HEK293 (cell line): Measurements from ENCODE around the gene ZNF397.

Source experiments
- AEBP2 ChIP-seq: fragments of 450-650 bp; formaldehyde crosslinking; IDR thresholded peaks from 2 replicates; pipeline ENCODE4 v1.5.1; 2016; ENCODE audit warnings: missing biosample characterization, missing genetic modification characterization, borderline replicate concordance
- GLI2 ChIP-seq: fragments of 450-650 bp; formaldehyde crosslinking; IDR thresholded peaks from 2 replicates; pipeline ENCODE4; 2017; ENCODE audit warnings: missing biosample characterization, missing genetic modification characterization, low read depth, borderline replicate concordance
- MZF1 ChIP-seq: fragments of 450-650 bp; formaldehyde crosslinking; IDR thresholded peaks from 2 replicates; pipeline ENCODE4 v1.5.1; 2017; ENCODE audit warnings: missing biosample characterization, missing genetic modification characterization, borderline replicate concordance
- REPIN1 ChIP-seq: fragments of 450-650 bp; formaldehyde crosslinking; IDR thresholded peaks from 2 replicates; pipeline ENCODE4 v1.5.1; 2017; ENCODE audit warnings: missing biosample characterization, missing genetic modification characterization, low read depth
- SETDB1 ChIP-seq: IDR thresholded peaks from one replicate; pipeline ENCODE4 v1.6.1; 2017; ENCODE audit warnings: mild to moderate bottlenecking, low read length, moderate library complexity, mixed read lengths; ENCODE audit not compliant: insufficient read length
- TRIM28 ChIP-seq: IDR thresholded peaks from 2 replicates; pipeline ENCODE4 v1.6.1; 2011; ENCODE audit warnings: low read length, control low read depth, borderline replicate concordance
- WT1 ChIP-seq: fragments of 450-650 bp; formaldehyde crosslinking; IDR thresholded peaks from 2 replicates; pipeline ENCODE4 v1.5.1; 2016; ENCODE audit warnings: missing biosample characterization, missing genetic modification characterization
- ZBTB20 ChIP-seq: fragments of 450-650 bp; formaldehyde crosslinking; IDR thresholded peaks from 2 replicates; pipeline ENCODE4 v1.5.1; 2016; ENCODE audit warnings: missing biosample characterization, missing genetic modification characterization
- ZBTB7A ChIP-seq: fragments of 450-650 bp; formaldehyde crosslinking; IDR thresholded peaks from 2 replicates; pipeline ENCODE4 v1.5.1; 2016; ENCODE audit warnings: low read depth, missing biosample characterization, missing genetic modification characterization
- ZFP3 ChIP-seq: fragments of 450-650 bp; formaldehyde crosslinking; IDR thresholded peaks from 2 replicates; pipeline ENCODE4 v1.5.1; 2016; ENCODE audit warnings: low read depth, missing biosample characterization, missing genetic modification characterization
- ZNF174 ChIP-seq: fragments of 450-650 bp; formaldehyde crosslinking; IDR thresholded peaks from 2 replicates; pipeline ENCODE4 v1.5.0; 2017; ENCODE audit warnings: missing biosample characterization, mild to moderate bottlenecking, missing genetic modification characterization
- ZNF24 ChIP-seq: fragments of 450-650 bp; formaldehyde crosslinking; IDR thresholded peaks from 2 replicates; pipeline ENCODE4 v1.5.1; 2016; ENCODE audit warnings: missing biosample characterization, missing genetic modification characterization
- ZNF274 ChIP-seq, 2 experiments: fragments of 200-500 bp in 1 of 2; fragments of 450-650 bp in 1 of 2; sonication (Bioruptor generic) in 1 of 2; formaldehyde crosslinking in 1 of 2; IDR thresholded peaks; 2 replicates each; pipeline versions ENCODE4 v1.5.1 to v1.6.1; 2014 to 2016; ENCODE audit warnings: borderline replicate concordance in 1 of 2, inconsistent platforms in 1 of 2, low read length in 1 of 2, missing biosample characterization in 1 of 2, missing genetic modification characterization in 1 of 2
- ZNF324 ChIP-seq: fragments of 450-650 bp; formaldehyde crosslinking; IDR thresholded peaks from 2 replicates; pipeline ENCODE4 v1.5.1; 2016; ENCODE audit warnings: missing biosample characterization, missing genetic modification characterization
- ZNF366 ChIP-seq: fragments of 450-650 bp; formaldehyde crosslinking; conservative IDR thresholded peaks from 2 replicates; pipeline ENCODE4 v1.5.1; 2016; ENCODE audit warnings: missing biosample characterization, missing genetic modification characterization
- ZNF391 ChIP-seq: fragments of 450-650 bp; formaldehyde crosslinking; IDR thresholded peaks from 2 replicates; pipeline ENCODE4 v1.5.1; 2016; ENCODE audit warnings: low read depth, missing biosample characterization, missing genetic modification characterization, borderline replicate concordance
- ZNF621 ChIP-seq: fragments of 450-650 bp; formaldehyde crosslinking; IDR thresholded peaks from 2 replicates; pipeline ENCODE4 v1.5.1; 2017; ENCODE audit warnings: missing biosample characterization, missing genetic modification characterization
- ZNF660 ChIP-seq: fragments of 450-650 bp; IDR thresholded peaks from 2 replicates; pipeline ENCODE4 v1.5.1; 2018; ENCODE audit warnings: missing biosample characterization, mild to moderate bottlenecking, missing genetic modification characterization
- ZNF677 ChIP-seq: fragments of 450-650 bp; IDR thresholded peaks from 2 replicates; pipeline ENCODE4 v1.5.0; 2018; ENCODE audit warnings: missing biosample characterization, mild to moderate bottlenecking, missing genetic modification characterization, moderate library complexity
- ZNF792 ChIP-seq: fragments of 450-650 bp; formaldehyde crosslinking; IDR thresholded peaks from 2 replicates; pipeline ENCODE4 v1.5.1; 2016; ENCODE audit warnings: missing biosample characterization, missing genetic modification characterization
- ZNF843 ChIP-seq: fragments of 450-650 bp; formaldehyde crosslinking; IDR thresholded peaks from 2 replicates; pipeline ENCODE4 v1.5.1; 2016; ENCODE audit warnings: missing biosample characterization, missing genetic modification characterization
- ZXDB ChIP-seq: fragments of 450-650 bp; formaldehyde crosslinking; IDR thresholded peaks from 2 replicates; pipeline ENCODE4 v1.5.1; 2016; ENCODE audit warnings: missing biosample characterization, missing genetic modification characterization
- TF ChIP-seq, protein P1 (sequence below): fragments of 450-650 bp; formaldehyde crosslinking; IDR thresholded peaks from 2 replicates; pipeline ENCODE4 v1.5.1; 2016; ENCODE audit warnings: missing biosample characterization, missing genetic modification characterization
- TF ChIP-seq, protein P2 (sequence below): fragments of 450-650 bp; formaldehyde crosslinking; IDR thresholded peaks from 2 replicates; pipeline ENCODE4 v1.5.1; 2016; ENCODE audit warnings: missing biosample characterization, missing genetic modification characterization, low read depth
- TF ChIP-seq, protein P3 (sequence below): fragments of 450-650 bp; formaldehyde crosslinking; IDR thresholded peaks from 2 replicates; pipeline ENCODE4 v1.5.1; 2016; ENCODE audit warnings: missing biosample characterization, missing genetic modification characterization

The ZNF397 gene

DNA sequence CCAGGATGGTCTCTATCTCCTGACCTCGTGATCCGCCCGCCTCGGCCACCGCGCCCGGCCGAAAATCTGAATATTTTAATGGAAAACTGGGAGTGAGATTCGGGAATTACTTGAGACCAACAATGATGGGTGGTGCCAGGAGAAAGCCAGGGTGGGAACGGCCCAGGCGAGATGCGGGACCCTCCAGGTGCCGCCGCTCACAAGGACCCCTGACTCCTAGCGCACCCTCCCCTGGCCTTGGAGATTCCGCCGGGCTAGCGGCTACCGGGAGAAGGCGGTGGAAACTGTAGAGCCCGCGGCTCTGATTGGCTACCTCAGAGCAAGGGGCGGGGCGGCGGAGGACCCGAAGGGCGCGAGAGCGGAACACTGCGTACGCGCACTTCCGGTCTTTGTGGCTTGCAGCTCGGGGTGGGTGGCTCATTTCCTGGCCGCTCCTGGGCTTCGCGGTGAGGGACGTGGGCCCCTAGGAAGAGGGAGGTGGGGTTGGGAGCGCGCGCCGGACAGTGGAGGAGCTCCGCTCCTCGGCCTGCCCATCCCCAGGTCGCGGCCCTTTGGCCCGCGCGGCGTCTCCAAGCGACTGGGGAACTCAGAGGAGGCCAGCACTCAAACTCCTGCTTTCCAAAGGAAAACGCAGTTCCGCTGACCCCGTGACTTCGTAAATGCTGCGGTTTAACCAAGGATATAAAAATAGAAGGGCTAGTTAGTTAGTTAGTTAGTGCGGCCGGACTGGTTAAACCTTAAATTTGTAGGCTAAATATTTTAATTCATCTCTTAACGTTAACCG lies at the start of gene ZNF397 (continued):
- TF ChIP-seq ZNF792 (tag by site-specific recombination) (no peak), REPIN1 (tag by site-specific recombination) (no peak), MZF1 (tag by site-specific recombination) (no peak), SETDB1 (no peak), ZNF621 (tag by site-specific recombination) (no peak), ZNF660 (no peak), ZNF174 (tag by site-specific recombination) (no peak), WT1 (tag by site-specific recombination) (no peak), ZNF677 (no peak), GLI2 (tag by site-specific recombination) (no peak), ZNF324 (tag by site-specific recombination) (no peak), ZFP3 (no peak), TRIM28 (peak; percentile 53; the same call in 1 of the 2 replicates), ZNF366 (no peak), ZBTB7A (no peak), ZNF274 (IDR thresholded peaks at IDR 0.05; ENCODE audit: low read length) (no peak), ZNF274 (tag by site-specific recombination; IDR thresholded peaks at IDR 0.05; ENCODE audit: borderline replicate concordance) (no peak), ZNF24 (tag by site-specific recombination) (no peak), AEBP2 (tag by site-specific recombination) (no peak), ZBTB20 (peak; percentile 59; the same call in 1 of the 2 replicates), ZXDB (peak; percentile 75), ZNF391 (tag by site-specific recombination) (no peak), ZNF843 (tag by site-specific recombination) (no peak)
- TF ChIP-seq, protein P1, sequence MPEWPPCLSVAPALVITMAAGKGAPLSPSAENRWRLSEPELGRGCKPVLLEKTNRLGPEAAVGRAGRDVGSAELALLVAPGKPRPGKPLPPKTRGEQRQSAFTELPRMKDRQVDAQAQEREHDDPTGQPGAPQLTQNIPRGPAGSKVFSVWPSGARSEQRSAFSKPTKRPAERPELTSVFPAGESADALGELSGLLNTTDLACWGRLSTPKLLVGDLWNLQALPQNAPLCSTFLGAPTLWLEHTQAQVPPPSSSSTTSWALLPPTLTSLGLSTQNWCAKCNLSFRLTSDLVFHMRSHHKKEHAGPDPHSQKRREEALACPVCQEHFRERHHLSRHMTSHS: no peak
- TF ChIP-seq, protein P2, sequence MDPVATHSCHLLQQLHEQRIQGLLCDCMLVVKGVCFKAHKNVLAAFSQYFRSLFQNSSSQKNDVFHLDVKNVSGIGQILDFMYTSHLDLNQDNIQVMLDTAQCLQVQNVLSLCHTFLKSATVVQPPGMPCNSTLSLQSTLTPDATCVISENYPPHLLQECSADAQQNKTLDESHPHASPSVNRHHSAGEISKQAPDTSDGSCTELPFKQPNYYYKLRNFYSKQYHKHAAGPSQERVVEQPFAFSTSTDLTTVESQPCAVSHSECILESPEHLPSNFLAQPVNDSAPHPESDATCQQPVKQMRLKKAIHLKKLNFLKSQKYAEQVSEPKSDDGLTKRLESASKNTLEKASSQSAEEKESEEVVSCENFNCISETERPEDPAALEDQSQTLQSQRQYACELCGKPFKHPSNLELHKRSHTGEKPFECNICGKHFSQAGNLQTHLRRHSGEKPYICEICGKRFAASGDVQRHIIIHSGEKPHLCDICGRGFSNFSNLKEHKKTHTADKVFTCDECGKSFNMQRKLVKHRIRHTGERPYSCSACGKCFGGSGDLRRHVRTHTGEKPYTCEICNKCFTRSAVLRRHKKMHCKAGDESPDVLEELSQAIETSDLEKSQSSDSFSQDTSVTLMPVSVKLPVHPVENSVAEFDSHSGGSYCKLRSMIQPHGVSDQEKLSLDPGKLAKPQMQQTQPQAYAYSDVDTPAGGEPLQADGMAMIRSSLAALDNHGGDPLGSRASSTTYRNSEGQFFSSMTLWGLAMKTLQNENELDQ: no peak
- TF ChIP-seq, protein P3, sequence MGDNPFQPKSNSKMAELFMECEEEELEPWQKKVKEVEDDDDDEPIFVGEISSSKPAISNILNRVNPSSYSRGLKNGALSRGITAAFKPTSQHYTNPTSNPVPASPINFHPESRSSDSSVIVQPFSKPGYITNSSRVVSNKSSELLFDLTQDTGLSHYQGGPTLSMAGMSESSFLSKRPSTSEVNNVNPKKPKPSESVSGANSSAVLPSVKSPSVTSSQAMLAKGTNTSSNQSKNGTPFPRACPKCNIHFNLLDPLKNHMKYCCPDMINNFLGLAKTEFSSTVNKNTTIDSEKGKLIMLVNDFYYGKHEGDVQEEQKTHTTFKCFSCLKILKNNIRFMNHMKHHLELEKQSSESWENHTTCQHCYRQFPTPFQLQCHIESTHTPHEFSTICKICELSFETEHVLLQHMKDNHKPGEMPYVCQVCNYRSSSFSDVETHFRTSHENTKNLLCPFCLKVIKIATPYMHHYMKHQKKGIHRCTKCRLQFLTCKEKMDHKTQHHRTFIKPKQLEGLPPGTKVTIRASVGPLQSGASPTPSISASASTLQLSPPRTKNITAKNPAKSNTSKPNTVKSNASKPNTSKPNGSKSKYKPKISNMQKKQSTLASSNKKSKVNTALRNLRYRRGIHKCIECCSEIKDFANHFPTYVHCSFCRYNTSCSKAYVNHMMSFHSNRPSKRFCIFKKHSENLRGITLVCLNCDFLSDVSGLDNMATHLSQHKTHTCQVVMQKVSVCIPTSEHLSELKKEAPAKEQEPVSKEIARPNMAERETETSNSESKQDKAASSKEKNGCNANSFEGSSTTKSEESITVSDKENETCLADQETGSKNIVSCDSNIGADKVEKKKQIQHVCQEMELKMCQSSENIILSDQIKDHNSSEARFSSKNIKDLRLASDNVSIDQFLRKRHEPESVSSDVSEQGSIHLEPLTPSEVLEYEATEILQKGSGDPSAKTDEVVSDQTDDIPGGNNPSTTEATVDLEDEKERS (tag by site-specific recombination): no peak
